ENCODE data around the gene RCBTB2. TPM values are rescaled to one million over a fixed set of nuclear protein-coding genes. Genes with fewer than 3 reads are reported as not detected.
A peak's percentile ranks its signal among the peaks of the same experiment; 100 is the strongest.

The RCBTB2 gene
- polyA plus RNA-seq, 3 donors, result 55.5 to 100 (median 64.4) TPM

DNA sequence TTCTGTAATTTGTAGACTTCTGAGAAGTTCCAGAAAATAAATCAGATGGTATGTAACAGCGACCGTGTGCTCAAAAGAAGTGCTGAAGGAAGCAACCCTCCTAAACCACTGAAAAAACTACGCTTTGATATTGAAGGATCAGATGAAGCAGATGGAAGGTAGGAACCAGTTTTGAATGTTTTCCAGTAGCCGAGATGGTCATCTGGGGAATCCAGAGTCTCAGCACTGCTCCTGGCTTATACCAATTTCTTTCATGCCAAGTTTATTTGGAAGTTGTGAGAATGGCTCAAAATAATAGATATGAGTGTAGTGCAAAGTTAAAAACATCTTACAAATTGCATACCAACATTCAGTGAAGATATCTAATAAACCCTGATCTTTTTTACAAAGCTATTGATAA is 56.2 kb downstream of the RCBTB2 start:
- no peak overlapping the region for H3K4me2 ChIP-seq (replicated peaks; ENCODE audit: extremely low read depth, low read length, poor library complexity, severe bottlenecking)
- H3K9me3 ChIP-seq (replicated peaks in 1 of 2; ENCODE audit: control insufficient read depth in 1 of 2, insufficient read depth in 1 of 2, low read length in 2 of 2), result no peaks in the 10 kb centered on the region
- H3K27me3 ChIP-seq (ENCODE audit: control insufficient read depth in 2 of 2, insufficient read depth in 2 of 2, low read length in 2 of 2), result no peaks in the 10 kb centered on the region
- H3K4me1 ChIP-seq (ENCODE audit: control insufficient read depth in 1 of 2, insufficient read depth in 2 of 2, low read length in 2 of 2), result peaks cover 22 to 32% of the 10 kb centered on the region in 2 donors
- H3K27ac ChIP-seq (ENCODE audit: low read depth in 1 of 2, low read length in 2 of 2), result peak overlapping the region in 1 of 2 donors; percentile 61
- TF ChIP-seq, protein P1, sequence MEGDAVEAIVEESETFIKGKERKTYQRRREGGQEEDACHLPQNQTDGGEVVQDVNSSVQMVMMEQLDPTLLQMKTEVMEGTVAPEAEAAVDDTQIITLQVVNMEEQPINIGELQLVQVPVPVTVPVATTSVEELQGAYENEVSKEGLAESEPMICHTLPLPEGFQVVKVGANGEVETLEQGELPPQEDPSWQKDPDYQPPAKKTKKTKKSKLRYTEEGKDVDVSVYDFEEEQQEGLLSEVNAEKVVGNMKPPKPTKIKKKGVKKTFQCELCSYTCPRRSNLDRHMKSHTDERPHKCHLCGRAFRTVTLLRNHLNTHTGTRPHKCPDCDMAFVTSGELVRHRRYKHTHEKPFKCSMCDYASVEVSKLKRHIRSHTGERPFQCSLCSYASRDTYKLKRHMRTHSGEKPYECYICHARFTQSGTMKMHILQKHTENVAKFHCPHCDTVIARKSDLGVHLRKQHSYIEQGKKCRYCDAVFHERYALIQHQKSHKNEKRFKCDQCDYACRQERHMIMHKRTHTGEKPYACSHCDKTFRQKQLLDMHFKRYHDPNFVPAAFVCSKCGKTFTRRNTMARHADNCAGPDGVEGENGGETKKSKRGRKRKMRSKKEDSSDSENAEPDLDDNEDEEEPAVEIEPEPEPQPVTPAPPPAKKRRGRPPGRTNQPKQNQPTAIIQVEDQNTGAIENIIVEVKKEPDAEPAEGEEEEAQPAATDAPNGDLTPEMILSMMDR (IDR thresholded peaks at IDR 0.05), result no peak
- Mint-ChIP-seq H3K4me1 (peaks cover 25% of the 10 kb centered on the region), H3K27me3 (ENCODE audit: low read depth in 3 of 3) (no peaks in the 10 kb centered on the region), H3K4me3 (no peak overlapping the region), H3K36me3 (peaks cover 31 to 42% of the 10 kb centered on the region in 2 donors), H3K9me3 (no peaks in the 10 kb centered on the region), H3K27ac (peak overlapping the region in 3 of 7 donors; percentile 18 to 49 (median 30))
- peak overlapping the region in 1 of 3 experiments; percentile 11 for H3K4me3 ChIP-seq (replicated peaks in 1 of 3; ENCODE audit: low read depth in 2 of 3, low read length in 3 of 3)
- H2AFZ ChIP-seq (ENCODE audit: insufficient read depth, low read depth, low read length, poor library complexity, severe bottlenecking), result no peak overlapping the region
- H3K79me2 ChIP-seq (ENCODE audit: insufficient read depth, low read length), result no peaks in the 10 kb centered on the region
- no peaks in the 10 kb centered on the region for H4K20me1 ChIP-seq (ENCODE audit: insufficient read depth, low read length)
- DNase-seq, result no peak
- peaks cover 10 to 52% of the 10 kb centered on the region in 2 donors for H3K36me3 ChIP-seq (replicated peaks in 1 of 2; ENCODE audit: control insufficient read depth in 1 of 2, insufficient read depth in 2 of 2, low read length in 2 of 2)
- intact Hi-C loops (cut with micrococcal nuclease), result no loop called here
- no CpG with 5 or more reads among the region's 4 CpGs for WGBS (ENCODE audit: insufficient coverage)
- no peak overlapping the region for H3K9ac ChIP-seq (ENCODE audit: insufficient read depth, low read length, poor library complexity, severe bottlenecking)

DNA sequence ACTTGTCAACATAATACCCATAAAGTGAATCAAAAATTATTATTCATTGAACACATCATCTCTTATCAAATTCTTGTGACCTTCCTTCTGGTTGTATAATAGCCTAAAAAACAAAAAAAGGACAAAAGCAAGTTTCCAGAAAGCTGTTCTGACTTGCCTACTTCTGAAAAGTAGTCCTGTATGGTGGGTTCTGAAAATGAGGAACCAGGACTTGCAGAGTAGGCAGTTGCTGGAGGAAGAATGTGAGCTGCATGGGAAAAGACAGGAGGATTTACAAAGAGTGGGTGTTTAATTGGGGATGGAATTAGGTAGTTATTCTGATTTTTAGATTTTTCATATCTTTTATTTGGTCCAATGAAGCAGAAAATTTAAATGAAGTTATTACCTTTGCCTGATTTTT is 56.7 kb downstream of the RCBTB2 start:
- Mint-ChIP-seq H3K27me3 (ENCODE audit: low read depth in 3 of 3) (no peaks in the 10 kb centered on the region), H3K4me1 (peaks cover 25% of the 10 kb centered on the region)
- peak overlapping the region in 1 of 3 experiments; percentile 11 for H3K4me3 ChIP-seq (replicated peaks in 1 of 3; ENCODE audit: low read depth in 2 of 3, low read length in 3 of 3)

More for the DNA sequence above, 56.7 kb downstream of the RCBTB2 start:
- intact Hi-C loops (cut with micrococcal nuclease), result no loop called here
- TF ChIP-seq, protein P1 (IDR thresholded peaks at IDR 0.05), result no peak
- H3K4me2 ChIP-seq (replicated peaks; ENCODE audit: extremely low read depth, low read length, poor library complexity, severe bottlenecking), result no peak overlapping the region
- H3K9ac ChIP-seq (ENCODE audit: insufficient read depth, low read length, poor library complexity, severe bottlenecking), result no peak overlapping the region
- no peaks in the 10 kb centered on the region for H3K79me2 ChIP-seq (ENCODE audit: insufficient read depth, low read length)
- no peaks in the 10 kb centered on the region for H4K20me1 ChIP-seq (ENCODE audit: insufficient read depth, low read length)
- H3K27ac Mint-ChIP-seq, result peak overlapping the region in 4 of 7 donors; percentile 15 to 49 (median 26)
- H3K9me3 ChIP-seq (replicated peaks in 1 of 2; ENCODE audit: control insufficient read depth in 1 of 2, insufficient read depth in 1 of 2, low read length in 2 of 2), result no peaks in the 10 kb centered on the region
- DNase-seq, result peak; percentile 25 to 43 (median 42)
- H2AFZ ChIP-seq (ENCODE audit: insufficient read depth, low read depth, low read length, poor library complexity, severe bottlenecking), result no peak overlapping the region
- H3K9me3 Mint-ChIP-seq, result no peaks in the 10 kb centered on the region
- H3K27ac ChIP-seq (ENCODE audit: low read depth in 1 of 2, low read length in 2 of 2), result peak overlapping the region in 1 of 2 donors; percentile 61
- no peak overlapping the region for H3K4me3 Mint-ChIP-seq
- H3K36me3 ChIP-seq (replicated peaks in 1 of 2; ENCODE audit: control insufficient read depth in 1 of 2, insufficient read depth in 2 of 2, low read length in 2 of 2), result peaks cover 10 to 48% of the 10 kb centered on the region in 2 donors
- no peaks in the 10 kb centered on the region for H3K27me3 ChIP-seq (ENCODE audit: control insufficient read depth in 2 of 2, insufficient read depth in 2 of 2, low read length in 2 of 2)
- peaks cover 22 to 32% of the 10 kb centered on the region in 2 donors for H3K4me1 ChIP-seq (ENCODE audit: control insufficient read depth in 1 of 2, insufficient read depth in 2 of 2, low read length in 2 of 2)
- H3K36me3 Mint-ChIP-seq, result peaks cover 31 to 42% of the 10 kb centered on the region in 2 donors
